Measurements from ENCODE around the gene TAS2R43.
"Not testable (repeated sequence)": the region's sequence is repeated elsewhere in the genome, so short reads cannot be mapped to it uniquely, and the experiment has no call there.

TAS2R43 gene

GRCh38 chr12:11062194-11062593 is 29.9 kb downstream of the TAS2R43 start, which contains the start of gene TAS2R46:
Gene TAS2R46 (minus strand): TSS chr12:11062294. CDS start chr12:11062294, 0 bp downstream.
- not testable (repeated sequence) for DNase-seq (ENCODE audit: low read depth in 3 of 3, low spot score in 1 of 3)

GRCh38 chr12:11059784-11060183 is 32.3 kb downstream of the TAS2R43 start:
- DNase-seq (ENCODE audit: low read depth in 3 of 3, low spot score in 1 of 3): no peak

- no peak for DNase-seq (ENCODE audit: low read depth in 3 of 3, low spot score in 1 of 3)
These were observed 33.1 kb downstream of the TAS2R43 start for GRCh38 chr12:11059041-11059440.

- no peak for DNase-seq (ENCODE audit: low read depth in 3 of 3, low spot score in 1 of 3)
These were observed 36.8 kb downstream of the TAS2R43 start for GRCh38 chr12:11055306-11055705.

- not testable (repeated sequence) for DNase-seq (ENCODE audit: low read depth in 3 of 3, low spot score in 1 of 3)
These were observed 42.1 kb downstream of the TAS2R43 start for GRCh38 chr12:11049806-11050531.

GRCh38 chr12:11041366-11041765 is 50.7 kb downstream of the TAS2R43 start:
- not testable (repeated sequence) for DNase-seq (ENCODE audit: low read depth in 3 of 3, low spot score in 1 of 3)
